ENCODE data around the gene AGFG2.
A peak's percentile ranks its signal among the peaks of the same experiment; 100 is the strongest.
"Not testable (repeated sequence)": the region's sequence is repeated elsewhere in the genome, so short reads cannot be mapped to it uniquely, and the experiment has no call there.

Gene AGFG2, protein sequence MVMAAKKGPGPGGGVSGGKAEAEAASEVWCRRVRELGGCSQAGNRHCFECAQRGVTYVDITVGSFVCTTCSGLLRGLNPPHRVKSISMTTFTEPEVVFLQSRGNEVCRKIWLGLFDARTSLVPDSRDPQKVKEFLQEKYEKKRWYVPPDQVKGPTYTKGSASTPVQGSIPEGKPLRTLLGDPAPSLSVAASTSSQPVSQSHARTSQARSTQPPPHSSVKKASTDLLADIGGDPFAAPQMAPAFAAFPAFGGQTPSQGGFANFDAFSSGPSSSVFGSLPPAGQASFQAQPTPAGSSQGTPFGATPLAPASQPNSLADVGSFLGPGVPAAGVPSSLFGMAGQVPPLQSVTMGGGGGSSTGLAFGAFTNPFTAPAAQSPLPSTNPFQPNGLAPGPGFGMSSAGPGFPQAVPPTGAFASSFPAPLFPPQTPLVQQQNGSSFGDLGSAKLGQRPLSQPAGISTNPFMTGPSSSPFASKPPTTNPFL

DNA sequence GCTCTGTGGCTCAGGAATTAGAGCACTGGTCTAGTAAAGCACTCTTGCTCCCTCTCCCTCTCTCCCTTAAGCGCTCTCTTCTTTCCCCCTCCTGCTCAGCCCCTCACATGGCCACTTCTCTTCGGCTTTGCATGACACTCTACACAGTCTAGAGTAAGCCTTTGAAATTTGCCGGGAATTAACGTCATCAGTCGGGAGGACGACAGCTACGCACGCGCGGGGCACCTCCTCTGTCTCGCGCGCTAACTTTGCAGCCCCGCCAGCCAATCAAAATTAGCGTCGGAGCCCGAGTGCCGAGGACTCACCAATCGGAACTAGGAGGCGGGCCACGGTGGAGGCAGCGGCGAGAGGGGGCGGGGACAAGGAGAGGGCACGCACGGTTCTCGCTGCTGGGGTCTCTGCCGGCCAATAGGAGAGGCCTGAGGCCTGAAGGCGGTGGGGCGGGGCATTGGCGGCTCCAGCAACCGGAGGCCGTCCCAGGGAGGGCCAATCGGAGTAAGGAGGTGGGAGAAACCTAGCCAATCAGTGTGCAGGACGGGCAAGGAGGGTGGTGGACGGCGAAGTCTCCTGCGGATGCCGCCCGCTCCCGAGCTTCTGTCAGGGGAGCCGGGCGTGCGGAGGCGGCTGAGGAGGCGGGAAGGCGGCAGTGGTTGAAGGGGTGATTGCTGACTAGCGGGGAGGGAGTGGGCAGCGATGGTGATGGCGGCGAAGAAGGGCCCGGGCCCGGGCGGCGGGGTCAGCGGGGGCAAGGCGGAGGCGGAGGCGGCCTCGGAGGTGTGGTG, at the start of gene AGFG2:
Gene AGFG2, plus strand, starts transcription at position 550 of the 782 bp plus-strand sequence. Its CDS starts 144 bp downstream, at position 694.
- peak; percentile 100 for DNase-seq (ENCODE audit: low spot score)

DNA sequence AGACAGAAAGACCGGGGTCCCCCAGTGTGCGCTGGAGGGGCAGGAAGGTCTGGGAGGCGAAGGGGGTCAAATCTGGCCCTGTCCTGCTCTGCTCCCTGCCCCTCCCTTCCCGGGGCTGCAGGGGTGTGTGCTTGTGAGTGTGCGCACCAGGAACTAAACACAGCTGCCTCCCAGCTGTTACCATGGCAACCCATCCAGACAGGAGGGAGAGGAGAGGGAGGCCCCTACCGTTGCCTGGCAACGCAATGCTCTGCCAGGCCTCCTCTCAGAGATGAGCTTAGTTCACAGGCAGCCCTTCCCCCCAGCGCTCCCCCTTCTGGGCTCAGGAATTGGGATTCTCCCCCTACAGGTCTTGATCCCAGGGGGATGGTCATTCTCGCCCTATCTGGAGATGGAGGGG, 49.2 kb upstream of the AGFG2 start:
- peak; percentile 59 for DNase-seq (ENCODE audit: low spot score)

DNA sequence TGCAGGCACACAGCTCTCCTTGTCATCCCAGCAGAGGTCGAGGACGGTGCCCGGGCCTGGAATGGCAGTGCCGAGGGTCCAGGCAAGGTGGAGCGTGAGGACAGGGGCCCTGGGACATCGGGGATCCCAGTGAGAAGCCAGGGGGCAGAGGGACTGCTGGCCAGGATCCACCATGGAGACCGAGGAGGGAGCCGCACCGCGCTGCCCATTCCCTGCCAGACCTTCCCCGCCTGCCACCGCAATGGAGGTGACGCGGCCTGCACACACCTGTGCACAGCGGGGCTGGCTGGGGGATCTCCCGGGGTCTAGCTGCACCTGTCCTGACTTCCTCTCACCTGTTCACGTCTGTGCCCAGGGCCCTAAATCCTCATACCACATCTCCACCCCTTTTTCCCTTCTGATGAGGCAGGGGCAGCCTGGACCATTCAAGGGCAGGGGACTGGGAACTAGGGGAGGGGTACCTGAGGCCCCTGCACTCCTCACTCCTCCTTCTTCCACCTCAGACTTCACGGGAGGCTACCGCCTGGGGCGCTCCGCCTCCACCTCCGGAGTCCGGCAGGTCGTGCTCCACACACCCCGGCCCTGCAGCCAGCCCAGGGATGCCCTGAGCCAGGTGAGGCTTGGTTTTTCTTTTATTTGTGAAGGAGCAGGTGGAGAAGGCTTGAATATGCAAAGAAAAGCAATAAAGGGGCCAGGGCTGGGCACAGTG, 48.4 kb upstream of the AGFG2 start:
- DNase-seq (ENCODE audit: low spot score), result no peak

DNA sequence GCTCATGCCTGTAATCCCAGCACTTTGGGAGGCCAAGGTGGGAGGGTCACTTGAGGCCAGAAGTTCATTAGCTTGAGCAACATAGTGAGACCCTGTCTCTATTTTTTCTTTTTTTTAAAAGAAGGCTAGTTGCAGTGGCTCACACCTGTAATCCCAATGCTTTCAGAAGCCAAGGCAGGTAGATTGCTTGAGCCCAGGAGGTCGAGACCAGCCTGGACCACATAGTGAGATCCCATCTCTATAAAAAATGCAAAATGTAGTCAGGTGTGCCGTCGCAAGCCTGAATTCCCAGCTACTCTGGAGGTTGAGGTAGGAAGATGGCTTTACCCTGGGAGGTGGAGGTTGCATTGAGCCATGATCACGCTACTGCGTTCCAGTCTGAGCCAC, 47.8 kb upstream of the AGFG2 start:
- no peak for DNase-seq (ENCODE audit: low spot score)

DNA sequence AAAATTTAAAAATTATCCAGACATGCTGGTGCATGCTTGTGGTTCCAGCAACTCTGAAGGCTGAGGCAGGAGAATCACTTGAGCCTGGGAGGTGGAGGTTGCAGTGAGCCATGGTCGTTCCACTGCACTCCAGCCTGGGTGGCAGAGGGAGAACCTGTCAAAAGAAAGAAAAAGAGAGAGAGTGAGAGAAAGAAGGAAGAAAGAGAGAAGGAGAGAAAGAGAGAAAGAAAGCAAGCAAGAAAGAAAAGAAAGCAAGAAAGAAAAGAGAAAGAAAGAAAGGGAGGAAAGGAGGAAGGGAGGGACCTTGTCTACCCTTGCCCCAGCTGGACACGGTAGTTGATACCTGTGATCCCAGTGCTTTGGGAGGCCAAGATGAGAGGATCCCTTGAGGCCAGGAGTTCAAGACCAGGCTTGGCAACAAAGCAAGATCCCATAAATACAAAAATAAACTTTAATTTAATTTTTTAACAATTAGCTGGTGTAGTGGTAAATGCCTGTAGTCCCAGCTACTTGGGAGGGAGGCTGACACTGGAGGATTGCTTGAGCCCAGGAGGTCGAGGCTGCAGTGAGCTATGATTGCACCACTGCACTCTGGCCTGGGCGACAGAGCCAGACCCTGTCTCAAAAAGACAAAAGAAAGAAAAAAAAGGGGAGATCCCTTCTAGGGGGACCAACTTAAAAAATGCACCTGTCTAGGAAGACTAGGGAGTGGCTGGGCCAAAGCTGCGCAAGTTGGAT, 46.1 kb upstream of the AGFG2 start:
- DNase-seq (ENCODE audit: low spot score), result no peak

DNA sequence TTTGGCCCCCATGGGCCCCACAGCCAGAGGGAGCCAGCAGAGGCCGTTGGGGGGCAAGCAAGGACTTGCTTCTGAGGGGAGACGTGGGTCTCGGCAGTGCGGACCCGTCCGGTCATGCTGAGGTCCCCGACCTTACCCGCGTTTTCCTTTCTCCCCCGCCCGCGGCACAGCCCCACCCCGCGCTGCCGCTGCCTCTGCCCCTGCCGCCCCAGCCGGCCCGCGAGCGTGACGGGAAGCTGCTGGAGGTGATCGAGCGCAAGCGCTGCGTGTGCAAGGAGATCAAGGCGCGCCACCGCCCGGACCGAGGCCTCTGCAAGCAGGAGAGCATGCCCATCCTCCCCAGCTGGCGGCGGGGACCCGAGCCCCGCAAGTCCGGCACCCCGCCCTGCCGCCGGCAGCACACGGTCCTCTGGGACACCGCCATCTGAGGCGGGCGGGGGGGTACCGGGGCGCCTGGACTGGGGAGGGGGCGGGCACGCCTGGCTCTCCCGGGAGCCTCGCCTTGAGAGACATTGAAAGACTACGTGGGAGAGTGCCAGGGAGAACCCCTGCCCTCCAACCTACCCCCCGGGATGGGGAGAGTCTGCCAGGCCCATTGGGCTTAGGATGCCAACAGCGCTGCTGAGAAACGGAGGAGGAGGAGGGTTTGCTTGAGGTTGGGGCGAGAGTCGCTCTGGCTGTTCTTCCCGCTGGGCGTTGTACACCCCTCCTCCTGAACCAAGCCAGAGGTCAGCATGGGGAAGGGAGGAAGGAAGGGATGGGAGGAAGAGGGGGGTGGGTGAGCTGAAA, 45.3 kb upstream of the AGFG2 start:
- DNase-seq (ENCODE audit: low spot score), result peak; percentile 49

DNA sequence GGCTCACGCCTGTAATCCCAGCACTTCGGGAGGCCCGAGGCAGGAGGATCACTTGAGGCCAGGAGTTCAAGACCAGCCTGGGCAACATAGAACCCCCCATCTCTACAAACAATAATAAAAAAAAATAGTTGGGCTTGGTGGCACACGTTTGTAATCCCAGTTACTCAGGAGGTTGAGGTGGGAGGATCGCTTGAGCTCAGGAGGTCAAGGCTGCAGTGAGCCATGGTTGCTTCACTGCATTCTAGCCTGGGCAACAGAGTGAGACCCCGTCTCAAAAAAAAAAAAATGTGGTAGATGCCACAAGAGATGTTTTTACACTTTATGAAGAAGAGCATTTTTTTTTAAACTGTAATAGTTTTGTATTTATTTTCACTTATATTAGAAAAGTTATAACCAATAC, 42.5 kb upstream of the AGFG2 start:
- no peak for DNase-seq (ENCODE audit: low spot score)

DNA sequence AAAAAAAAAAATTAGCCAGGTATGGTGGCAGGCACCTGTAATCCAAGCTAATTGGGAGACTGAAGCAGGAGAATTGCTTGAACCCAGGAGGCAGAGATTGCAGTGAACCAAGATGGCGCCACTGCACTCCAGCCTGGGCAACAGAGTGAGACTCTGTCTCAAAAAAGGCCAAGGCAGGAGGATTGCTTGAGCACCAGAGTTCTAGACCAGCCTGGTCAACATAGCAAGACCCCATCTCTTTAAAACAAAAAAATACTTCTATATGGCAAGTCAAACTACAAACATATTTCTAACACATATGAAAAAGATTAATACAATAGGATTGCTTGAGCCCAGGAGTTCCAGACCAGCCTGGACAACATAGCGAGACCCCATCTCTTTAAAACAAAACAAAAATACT, 38.3 kb upstream of the AGFG2 start:
- not testable (repeated sequence) for DNase-seq (ENCODE audit: low spot score)

DNA sequence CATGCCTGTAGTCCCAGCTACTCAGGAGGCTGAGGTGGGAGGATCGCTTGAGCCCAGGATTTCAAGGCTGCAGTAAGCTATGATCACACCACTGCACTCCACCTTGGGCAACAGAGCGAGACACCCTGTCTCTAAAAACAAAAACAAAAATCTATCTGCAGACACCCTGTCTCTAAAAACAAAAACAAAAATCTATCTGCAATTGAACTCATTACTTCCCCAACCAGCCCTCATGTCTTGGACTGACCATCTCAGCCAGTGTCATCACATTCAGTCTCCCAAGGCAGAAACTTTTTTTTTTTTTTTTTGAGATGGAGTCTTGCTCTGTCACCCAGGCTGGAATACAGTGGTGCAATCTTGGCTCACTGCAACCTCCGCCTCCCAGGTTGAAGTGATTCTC, 35.0 kb upstream of the AGFG2 start:
- not testable (repeated sequence) for DNase-seq (ENCODE audit: low spot score)

DNA sequence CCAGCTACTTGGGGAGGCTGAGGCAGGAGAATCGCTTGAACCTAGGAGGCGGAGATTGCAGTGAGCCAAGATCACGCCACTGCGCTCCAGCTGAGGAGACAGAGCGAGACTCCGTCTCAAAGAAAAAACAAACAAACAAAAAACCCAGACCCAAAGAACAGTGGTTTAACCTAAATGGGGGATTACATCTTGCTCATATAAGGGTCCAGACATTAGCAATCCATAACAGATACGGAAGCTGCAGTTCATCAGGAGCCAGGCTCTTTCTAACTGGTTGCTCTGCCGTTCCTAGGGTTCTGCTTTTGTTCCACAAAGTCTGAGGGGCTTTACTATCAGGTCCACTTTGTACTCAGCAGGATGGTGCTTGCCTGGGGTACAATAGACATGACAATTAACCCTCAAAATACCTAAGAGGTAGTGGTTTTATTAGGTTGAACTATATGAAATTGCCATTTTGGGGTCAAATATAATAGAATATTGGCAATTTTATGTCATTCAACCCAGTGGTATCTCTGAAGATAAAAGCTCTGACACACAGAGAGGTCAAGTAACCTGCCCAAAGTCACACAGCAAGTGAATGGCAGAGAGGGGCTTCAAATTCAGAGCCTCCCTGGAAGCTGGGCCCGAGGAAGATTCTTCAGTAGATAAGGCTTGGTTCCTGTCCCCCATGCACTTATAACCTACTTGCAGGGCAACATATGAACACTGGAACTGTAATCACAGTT, 34.0 kb upstream of the AGFG2 start:
- no peak for DNase-seq (ENCODE audit: low spot score)

DNA sequence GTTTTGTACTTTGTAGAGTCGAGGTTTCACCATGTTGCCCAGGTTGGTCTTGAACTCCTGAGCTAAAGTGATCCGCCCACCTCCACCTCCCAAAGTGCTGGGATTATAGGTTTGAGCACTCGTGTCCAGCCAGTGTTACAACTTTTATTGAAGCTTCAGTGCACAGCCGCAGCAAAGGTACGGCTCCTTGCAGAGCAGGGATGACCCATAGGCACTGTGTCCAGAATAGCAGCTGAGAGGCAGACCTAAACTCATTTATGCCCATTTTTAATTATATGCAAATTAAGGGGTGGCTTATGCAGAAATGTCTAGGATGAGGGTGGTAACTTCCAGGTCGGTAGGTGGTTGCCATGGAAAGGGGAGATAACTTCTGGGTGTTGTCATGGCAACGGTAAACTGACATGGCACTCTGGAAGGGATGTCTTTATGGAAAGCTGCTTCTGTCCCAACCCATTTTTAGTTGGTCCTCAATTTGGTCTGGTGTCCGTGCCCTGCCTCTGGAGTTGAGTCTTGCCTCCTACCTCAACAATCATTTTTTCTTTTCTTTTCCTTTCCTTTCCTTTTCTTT, 32.6 kb upstream of the AGFG2 start:
- no peak for DNase-seq (ENCODE audit: low spot score)

DNA sequence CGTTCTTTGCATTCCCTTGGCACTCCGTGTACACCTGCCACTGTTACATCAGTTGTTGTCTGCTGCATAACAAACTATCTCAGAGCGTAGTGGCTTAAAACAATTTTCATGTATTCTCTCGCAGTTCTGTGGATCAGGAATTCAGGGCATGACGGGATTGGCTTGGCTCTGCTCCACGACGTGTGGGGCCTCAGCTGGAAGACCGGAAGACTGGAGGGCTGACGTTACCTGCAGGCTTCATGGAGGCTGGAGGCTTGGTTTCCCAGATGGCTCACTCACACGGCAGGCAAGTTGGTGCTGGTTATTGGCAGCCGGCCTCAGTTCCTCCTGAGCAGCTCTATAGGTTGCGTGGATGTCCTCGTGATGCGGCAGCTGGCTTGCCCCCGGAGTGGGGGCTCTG, 29.8 kb upstream of the AGFG2 start:
- DNase-seq (ENCODE audit: low spot score), result no peak

DNA sequence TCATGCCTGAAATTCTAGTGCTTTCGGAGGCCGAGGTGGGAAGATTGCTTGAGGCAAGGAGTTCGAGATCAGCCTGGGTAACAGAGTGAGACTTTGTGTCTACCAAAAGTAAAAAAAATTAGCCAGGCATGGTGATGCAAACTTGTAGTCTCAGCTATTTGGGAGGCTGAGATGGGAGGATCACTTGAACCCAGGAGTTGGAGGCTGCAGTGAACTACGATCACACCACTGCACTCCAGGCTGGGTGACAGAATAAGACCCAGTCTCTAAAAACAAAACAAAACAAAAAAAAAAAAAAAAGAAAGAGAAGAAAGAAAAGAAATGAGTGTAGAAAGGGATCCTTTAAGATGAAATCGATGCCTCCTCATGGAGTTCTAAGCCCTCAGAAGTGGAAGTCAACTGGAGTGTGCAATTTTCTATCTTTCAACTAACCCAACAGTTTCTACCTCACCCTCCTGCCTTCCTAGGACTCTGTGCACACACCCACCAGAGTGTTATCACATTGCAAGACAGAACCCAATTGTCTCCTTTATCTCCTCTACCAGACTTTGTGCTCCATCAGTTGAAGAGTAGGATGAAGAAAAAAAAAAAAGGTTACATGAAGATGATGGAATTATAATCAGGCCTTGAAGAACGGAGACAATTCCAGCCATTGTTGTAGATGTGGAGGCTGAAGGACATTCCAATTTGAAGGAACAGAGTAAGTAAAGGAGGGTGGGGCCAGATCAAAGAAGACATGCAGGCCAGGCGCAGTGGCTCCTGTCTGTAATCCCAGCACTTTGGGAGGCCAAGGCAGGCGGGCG, 28.4 kb upstream of the AGFG2 start:
- no peak for DNase-seq (ENCODE audit: low spot score)

DNA sequence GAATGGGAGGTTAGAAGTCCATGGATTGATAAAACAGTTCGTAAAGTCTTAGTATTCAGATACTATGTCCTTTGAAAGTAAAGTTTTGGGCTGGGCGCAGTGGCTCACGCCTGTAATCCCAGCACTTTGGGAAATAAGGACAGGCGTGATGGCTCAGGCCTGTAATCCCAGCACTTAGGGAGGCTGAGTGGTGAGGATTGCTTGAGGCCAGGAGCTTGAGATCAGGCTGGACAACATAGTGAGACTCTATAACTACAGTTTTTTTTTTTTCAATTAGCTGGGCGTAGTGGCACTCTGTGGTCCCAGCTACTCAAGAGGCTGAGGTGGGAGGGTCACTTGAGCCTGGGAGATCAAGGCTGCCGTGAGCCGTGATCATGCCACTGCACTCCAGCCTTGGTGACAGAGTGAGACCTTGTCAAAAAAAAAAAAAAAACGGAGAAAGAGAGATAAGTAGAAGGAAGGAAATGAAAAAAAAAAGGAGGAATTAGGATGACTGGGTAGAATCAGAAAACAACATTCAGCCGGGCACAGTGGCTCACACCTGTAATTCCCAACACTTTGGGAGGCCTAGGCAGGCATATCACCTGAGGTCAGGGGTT, 25.7 kb upstream of the AGFG2 start:
- no peak for DNase-seq (ENCODE audit: low spot score)

DNA sequence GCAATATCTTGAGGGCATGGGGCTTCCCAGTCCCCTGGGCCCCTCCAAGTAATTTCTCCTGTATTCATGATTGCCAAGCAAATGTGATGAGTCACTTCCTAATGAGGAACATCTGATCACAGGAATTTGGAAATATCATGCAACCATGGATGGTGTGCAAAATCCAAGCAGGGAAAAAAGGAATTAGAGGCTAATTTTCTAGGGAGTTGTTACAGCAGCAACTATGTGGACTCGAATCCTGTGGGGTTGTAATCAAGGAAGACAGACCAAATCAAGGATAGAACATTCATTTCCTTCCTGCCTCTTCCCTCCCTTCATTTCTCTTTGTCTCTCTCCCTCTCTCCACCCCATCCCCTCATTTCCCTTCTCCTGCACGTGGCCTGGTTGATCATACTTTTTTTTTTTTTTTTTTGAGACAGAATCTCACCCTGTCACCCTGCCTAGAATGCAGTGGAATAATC, 23.9 kb upstream of the AGFG2 start:
- DNase-seq (ENCODE audit: low spot score), result no peak

DNA sequence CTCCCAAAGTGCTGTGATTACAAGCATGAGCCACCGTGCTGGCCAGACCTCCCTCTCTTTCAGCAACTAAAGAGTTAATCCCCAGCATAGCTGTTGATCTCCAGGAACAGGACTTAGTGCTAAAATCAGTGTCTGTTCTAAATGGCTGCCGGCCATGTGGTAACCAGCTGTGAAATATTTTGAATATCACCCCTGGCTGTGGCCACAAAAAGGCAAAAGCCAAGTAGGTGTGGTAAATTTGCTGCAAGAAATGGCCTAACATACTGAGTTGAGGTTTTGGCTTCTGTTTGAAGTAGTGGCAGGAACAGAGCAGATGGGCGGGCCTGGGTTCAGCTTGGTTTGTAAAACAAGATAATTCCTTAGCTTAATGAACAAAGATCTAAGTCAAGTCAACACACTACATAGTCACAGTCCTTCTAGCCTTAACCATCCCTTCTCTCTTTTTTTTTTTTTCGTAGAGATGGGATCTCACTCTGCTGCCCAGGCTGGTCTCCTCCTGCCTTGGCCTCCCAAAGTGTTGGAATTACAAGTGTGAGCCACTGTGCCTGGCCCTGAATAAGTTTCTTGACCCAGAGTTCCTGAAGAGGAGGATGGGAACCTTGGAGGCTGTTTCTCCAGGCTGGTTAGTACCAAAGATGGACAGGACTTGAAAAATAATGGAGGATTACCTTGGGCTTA, 22.7 kb upstream of the AGFG2 start:
- DNase-seq (ENCODE audit: low spot score), result peak; percentile 72

DNA sequence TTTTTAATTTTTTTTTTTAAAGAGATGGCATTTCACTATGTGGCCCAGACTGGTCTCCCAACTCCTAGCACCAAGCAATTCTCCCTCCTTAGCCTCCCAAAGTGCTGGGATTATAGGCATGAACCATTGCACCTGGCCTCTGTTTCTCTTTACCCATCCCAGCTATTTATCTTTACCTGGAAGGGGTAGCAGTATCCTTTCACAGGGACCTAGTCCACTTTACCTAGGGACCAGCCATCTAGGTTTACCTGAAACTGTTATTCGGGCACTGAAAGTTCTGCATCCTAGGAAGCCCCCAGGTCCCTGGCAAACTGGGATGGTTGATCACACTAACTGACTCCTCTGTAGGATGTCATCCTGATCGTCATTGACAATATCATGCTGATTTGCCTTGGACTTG, 21.7 kb upstream of the AGFG2 start:
- DNase-seq (ENCODE audit: low spot score), result no peak

DNA sequence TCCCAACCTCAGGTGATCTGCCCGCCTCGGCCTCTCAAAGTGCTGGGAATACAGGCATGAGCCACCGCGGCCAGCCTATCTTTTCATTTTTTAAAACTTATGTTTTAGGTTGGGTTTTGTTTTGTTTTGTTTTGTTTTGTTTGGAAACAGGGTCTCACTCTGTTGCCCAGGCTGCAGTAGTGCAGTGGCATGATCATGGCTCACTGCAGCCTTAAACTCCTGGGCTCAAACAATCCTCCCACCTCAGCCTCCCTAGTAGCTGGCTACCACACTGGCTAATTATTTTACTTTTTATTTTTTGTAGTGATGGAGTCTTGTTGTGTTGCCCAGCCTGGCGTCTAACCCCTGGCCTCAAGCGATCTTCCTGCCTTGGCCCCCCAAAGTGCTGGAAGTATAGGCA, 19.4 kb upstream of the AGFG2 start:
- no peak for DNase-seq (ENCODE audit: low spot score)

Data from CD4-positive, alpha-beta T cell treated with Interleukin-2 at 100 ng/mL for 4 hours (primary cell).